Measurements from ENCODE around the gene IREB2. TPM values are rescaled to one million over a fixed set of nuclear protein-coding genes. Genes with fewer than 3 reads are reported as not detected.

IREB2 gene
- total RNA-seq, 1 experiment from 2014 or later, result 86.4 TPM

DNA sequence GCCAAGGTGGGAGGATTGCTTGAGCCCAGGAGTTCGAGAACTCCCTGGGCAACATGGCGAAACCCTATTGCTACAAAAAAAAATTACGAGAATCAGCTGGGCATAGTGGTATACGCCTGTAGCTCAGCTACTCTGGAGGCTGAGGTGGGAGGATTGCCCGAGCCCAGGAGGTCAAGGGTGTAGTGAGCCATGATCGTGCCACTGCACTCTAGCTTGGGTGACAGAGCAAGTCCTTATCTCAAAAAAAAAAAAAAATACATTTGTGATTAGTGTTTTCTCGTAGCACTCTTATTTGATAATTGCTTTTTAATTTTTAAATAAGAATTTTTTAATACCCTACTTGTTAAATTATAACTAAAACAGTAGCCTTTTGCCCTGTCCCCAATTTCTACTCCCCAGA is 18.4 kb downstream of the IREB2 start:
- no peaks in the 10 kb centered on the region for H3K9me3 ChIP-seq (ENCODE audit: low read depth, low read length, poor library complexity, severe bottlenecking)
- H3K27ac ChIP-seq (ENCODE audit: low read depth, low read length, poor library complexity, severe bottlenecking), result no peak overlapping the region
- no peaks in the 10 kb centered on the region for H3K27me3 ChIP-seq (replicated peaks; ENCODE audit: insufficient read depth, low read depth, low read length, poor library complexity)
- peaks cover 29% of the 10 kb centered on the region for H3K4me1 ChIP-seq (ENCODE audit: insufficient read depth, low read length, poor library complexity, severe bottlenecking)
- TF ChIP-seq, protein P1, sequence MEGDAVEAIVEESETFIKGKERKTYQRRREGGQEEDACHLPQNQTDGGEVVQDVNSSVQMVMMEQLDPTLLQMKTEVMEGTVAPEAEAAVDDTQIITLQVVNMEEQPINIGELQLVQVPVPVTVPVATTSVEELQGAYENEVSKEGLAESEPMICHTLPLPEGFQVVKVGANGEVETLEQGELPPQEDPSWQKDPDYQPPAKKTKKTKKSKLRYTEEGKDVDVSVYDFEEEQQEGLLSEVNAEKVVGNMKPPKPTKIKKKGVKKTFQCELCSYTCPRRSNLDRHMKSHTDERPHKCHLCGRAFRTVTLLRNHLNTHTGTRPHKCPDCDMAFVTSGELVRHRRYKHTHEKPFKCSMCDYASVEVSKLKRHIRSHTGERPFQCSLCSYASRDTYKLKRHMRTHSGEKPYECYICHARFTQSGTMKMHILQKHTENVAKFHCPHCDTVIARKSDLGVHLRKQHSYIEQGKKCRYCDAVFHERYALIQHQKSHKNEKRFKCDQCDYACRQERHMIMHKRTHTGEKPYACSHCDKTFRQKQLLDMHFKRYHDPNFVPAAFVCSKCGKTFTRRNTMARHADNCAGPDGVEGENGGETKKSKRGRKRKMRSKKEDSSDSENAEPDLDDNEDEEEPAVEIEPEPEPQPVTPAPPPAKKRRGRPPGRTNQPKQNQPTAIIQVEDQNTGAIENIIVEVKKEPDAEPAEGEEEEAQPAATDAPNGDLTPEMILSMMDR (conservative IDR thresholded peaks at IDR 0.05; ENCODE audit: low read depth, low read length), result no peak
- TF ChIP-seq EZH2 (IDR thresholded peaks at IDR 0.05; ENCODE audit: borderline replicate concordance, low read depth, low read length, poor library complexity, severe bottlenecking), result no peak
- no TSS peak for BruUV-seq (replicated peaks)
- no peak for DNase-seq (ENCODE audit: low spot score)
- no peak overlapping the region for H3K4me3 ChIP-seq (ENCODE audit: low read depth, low read length, poor library complexity, severe bottlenecking)
- no peaks in the 10 kb centered on the region for H3K36me3 ChIP-seq (ENCODE audit: insufficient read depth, low read length, poor library complexity, severe bottlenecking)
- intact Hi-C loops (cut with micrococcal nuclease; ENCODE audit: unreplicated experiment), result no loop called here
- ChIA-PET POLR2A (ENCODE audit: low non-redundant PET) (no interaction called here), CTCF (no interaction called here)

DNA sequence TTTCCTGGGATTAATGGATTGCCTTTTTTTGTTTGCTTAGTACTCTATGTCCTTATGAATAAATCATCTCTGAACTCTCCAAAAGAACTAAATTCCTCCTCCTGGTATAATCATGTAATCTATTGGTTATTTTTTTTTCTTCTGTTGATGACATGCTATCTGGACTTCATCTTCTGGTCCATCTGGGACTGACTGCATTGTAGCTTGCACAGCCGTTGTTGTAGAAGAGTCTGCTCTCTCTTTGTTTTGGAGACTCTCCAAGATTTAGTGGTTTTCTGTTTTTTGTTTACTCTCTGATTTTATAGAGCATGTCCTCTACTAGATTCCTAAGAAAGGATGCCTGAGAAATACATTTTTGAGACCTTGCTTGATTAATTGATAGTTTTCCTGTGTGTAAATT is 19.1 kb downstream of the IREB2 start:
- TF ChIP-seq, protein P1 (conservative IDR thresholded peaks at IDR 0.05; ENCODE audit: low read depth, low read length), result no peak
- TF ChIP-seq EZH2 (IDR thresholded peaks at IDR 0.05; ENCODE audit: borderline replicate concordance, low read depth, low read length, poor library complexity, severe bottlenecking), result no peak
- Histone ChIP-seq H3K36me3 (ENCODE audit: insufficient read depth, low read length, poor library complexity, severe bottlenecking) (no peaks in the 10 kb centered on the region), H3K4me3 (ENCODE audit: low read depth, low read length, poor library complexity, severe bottlenecking) (no peak overlapping the region), H3K9me3 (ENCODE audit: low read depth, low read length, poor library complexity, severe bottlenecking) (no peaks in the 10 kb centered on the region), H3K27ac (ENCODE audit: low read depth, low read length, poor library complexity, severe bottlenecking) (no peak overlapping the region), H3K4me1 (ENCODE audit: insufficient read depth, low read length, poor library complexity, severe bottlenecking) (peaks cover 33% of the 10 kb centered on the region), H3K27me3 (replicated peaks; ENCODE audit: insufficient read depth, low read depth, low read length, poor library complexity) (no peaks in the 10 kb centered on the region)
- no TSS peak for BruUV-seq (replicated peaks)
- POLR2A ChIA-PET (ENCODE audit: low non-redundant PET), result no interaction called here
- peak; percentile 9 for DNase-seq (ENCODE audit: low spot score)
- CTCF ChIA-PET, result no interaction called here
- intact Hi-C loops (cut with micrococcal nuclease; ENCODE audit: unreplicated experiment), result no loop called here

DNA sequence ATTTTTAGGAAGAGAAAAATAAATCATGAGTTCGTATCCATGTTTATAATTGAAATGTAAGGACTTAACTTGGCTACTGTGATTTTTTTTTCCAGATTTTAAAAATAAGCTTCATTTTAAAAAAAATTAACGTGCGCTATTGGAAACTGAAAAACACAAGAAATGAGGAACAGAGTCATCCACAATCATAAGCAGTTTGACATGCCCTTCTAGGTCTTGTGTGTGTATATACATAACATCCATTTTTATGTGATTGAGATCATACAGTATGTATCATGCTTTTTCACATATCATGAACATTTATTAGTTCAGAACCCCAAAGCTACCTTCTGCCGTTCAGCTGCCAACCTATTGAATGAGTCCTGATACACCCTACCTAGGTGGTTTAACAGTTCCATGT is 22.7 kb downstream of the IREB2 start:
- POLR2A ChIA-PET (ENCODE audit: low non-redundant PET), result no interaction called here
- intact Hi-C loops (cut with micrococcal nuclease; ENCODE audit: unreplicated experiment), result no loop called here

More for the DNA sequence above, 22.7 kb downstream of the IREB2 start:
- no peak for DNase-seq (ENCODE audit: low spot score)
- CTCF ChIA-PET, result no interaction called here
- H3K27ac ChIP-seq (ENCODE audit: low read depth, low read length, poor library complexity, severe bottlenecking), result peak overlapping the region; percentile 3
- no TSS peak for BruUV-seq (replicated peaks)
- peaks cover 34% of the 10 kb centered on the region for H3K36me3 ChIP-seq (ENCODE audit: insufficient read depth, low read length, poor library complexity, severe bottlenecking)
- peaks cover 24% of the 10 kb centered on the region for H3K4me1 ChIP-seq (ENCODE audit: insufficient read depth, low read length, poor library complexity, severe bottlenecking)
- no peak overlapping the region for H3K4me3 ChIP-seq (ENCODE audit: low read depth, low read length, poor library complexity, severe bottlenecking)
- no peaks in the 10 kb centered on the region for H3K9me3 ChIP-seq (ENCODE audit: low read depth, low read length, poor library complexity, severe bottlenecking)
- no peaks in the 10 kb centered on the region for H3K27me3 ChIP-seq (replicated peaks; ENCODE audit: insufficient read depth, low read depth, low read length, poor library complexity)
- TF ChIP-seq EZH2 (IDR thresholded peaks at IDR 0.05; ENCODE audit: borderline replicate concordance, low read depth, low read length, poor library complexity, severe bottlenecking), result no peak
- TF ChIP-seq, protein P1 (conservative IDR thresholded peaks at IDR 0.05; ENCODE audit: low read depth, low read length), result no peak
